HG03280 (cell line): ENCODE results near the gene TMEM250.

ENCODE experiments used
- ATAC-seq: cut with Tn5 transposase; IDR thresholded peaks from one replicate; pipeline ENCODE4 v1.9.1; 2021; ENCODE audit warnings: mild to moderate bottlenecking, moderate library complexity; ENCODE audit not compliant: unreplicated experiment

Gene TMEM250

GRCh38 chr9:136098210-136098609 lies 20.5 kb downstream of the TMEM250 start:
- ATAC-seq = no peak

GRCh38 chr9:136096505-136097001 lies 22.1 kb downstream of the TMEM250 start:
- ATAC-seq = no peak

DNA sequence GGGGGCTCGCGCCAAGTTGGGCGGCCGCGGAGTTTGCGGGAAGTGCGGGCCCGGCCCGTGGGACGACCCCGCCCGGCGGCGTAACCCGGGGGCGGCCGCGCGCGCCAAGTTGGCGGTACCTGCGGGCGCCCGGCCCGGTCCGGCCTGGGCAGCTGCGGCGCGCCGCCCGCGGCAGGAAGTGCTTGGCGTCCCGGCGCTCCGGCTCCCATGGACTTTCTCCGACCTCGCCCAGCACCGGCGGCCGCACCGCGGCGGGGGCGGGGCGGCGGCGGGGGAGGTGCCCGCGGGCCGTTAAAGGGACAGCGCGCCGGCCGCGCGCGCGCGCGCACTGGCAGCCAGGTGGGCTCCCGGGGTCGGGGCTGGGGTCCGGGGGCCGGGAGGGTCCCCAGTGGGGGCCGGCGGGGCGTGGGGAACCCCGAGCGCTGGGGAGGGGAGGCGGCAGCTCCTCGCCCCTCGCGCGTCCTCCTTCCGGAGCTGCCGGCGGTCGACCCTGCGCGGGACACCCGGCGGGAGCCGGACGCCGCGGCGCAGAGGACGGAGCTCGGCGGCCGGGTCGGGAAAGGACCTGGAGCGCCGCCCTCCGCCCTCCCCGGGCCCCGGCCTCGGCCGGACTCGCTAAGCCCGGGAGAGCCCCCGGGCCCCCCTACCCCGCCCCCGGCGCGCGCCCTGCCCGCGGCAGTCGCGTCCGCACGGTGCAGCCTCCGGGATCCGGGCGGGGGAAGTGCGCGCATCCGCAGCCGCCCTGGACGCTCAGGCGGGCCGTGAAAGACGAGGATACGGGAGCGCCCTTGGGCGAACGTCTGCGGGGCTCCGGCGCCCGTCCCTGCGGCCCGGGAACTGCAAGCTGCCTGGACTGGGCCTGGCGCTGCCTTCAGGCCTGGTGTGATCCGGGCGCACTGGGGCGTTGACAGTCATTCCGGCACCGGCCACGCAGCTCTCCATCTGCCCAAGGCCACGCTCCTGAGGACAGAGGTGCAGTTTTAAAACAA lies 23.3 kb downstream of the TMEM250 start, which contains the start of gene NACC2:
Gene NACC2, minus strand, starts transcription at position 220 of the 989 bp plus-strand sequence. CDS start 44,768 bp downstream, outside the sequence.
- ATAC-seq = no peak

- ATAC-seq = no peak
These were observed 24.4 kb downstream of the TMEM250 start for GRCh38 chr9:136093995-136094881.

DNA sequence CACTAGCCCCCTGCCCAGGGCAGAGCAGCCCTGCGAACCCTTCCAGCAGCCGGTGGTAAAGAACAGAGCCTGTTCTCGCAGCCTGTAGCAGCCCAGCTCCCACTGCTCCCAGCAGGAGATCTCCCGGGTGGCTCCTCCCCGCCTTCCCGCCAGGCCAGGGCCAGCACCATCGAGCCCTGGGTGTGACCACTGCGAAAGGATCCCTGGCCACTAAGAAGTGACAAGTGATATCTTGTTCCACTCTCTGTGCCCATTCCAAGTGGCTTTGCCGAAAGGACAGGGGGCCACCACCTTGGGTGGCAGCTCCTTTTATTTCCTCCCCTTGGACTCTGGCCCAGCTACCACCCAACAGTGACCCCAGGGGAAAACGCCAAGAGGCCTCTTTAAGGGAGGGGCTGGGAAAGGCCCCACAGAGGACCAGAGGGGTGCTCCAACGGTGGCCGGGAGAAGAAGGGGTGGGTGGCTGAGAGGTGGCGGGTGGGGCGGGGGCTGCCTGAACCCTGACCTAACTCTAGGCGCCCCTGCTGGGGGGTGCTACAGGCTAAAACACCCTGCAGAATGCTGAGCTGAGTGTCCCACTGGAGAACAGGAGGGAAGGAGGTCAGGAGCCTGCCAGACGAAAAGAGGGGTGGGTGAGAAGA lies 25.2 kb downstream of the TMEM250 start:
- no peak for ATAC-seq

DNA sequence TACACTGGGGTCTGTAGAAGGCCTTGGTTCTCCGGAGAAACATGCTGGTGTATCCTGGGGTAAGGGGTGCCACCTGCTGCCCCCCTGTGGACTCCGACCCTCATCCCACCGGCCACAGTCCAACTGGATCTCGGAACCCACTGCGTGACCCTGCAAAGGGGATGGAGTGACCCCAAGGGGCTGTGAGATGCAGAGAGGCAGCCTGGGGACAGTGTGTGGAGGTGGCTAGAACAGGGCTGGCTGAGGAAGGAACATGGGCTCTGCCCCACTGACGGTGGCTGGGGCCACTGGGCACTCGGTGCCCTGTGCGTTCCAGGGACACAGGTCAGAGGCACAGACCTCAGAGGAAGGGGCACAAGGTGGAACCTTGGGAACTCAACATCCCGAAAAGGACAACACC lies 25.9 kb downstream of the TMEM250 start:
- no peak for ATAC-seq

GRCh38 chr9:136092353-136092650 lies 26.4 kb downstream of the TMEM250 start:
- no peak for ATAC-seq

DNA sequence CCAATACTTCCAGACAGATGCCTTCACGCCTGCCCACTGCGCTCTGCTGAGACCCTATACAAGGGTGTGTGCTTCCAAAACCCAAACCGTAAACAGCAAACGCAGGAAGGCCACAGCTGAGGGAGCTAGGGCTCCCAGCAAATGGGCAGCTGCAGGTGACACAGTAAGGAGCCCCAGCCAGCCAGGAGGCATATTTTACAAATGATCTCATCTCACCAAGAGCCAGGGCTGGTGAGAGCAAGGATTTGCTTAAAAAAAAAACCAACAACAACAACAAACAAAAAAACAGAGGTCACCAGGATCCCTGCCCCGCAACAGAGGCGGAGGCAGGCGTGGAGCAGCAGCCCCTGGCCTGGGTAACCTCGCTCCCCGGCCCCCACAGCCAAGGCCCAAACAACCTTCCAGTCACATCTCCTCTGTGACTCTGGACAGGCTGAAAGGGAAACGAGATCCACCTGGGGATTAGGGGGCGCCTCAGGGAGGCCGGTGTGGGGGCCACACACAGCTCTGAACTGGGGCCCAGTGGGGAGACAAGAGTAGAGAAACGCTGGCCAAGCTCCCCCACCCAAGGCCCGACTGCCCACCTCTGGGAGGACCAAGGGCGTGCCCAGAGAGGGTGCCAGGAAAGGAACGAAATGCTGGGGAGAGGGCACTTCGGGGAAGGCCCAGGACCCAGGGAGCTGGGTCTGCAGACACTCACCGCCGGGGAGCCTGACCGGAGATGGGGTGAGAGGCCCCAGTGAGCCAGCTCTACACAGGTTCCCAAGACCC lies 26.9 kb downstream of the TMEM250 start:
- no peak for ATAC-seq

GRCh38 chr9:136090768-136091581 lies 27.7 kb downstream of the TMEM250 start:
- no peak for ATAC-seq

GRCh38 chr9:136090056-136090735 lies 28.5 kb downstream of the TMEM250 start:
- no peak for ATAC-seq

GRCh38 chr9:136089697-136090045 lies 29.0 kb downstream of the TMEM250 start:
- no peak for ATAC-seq

- no peak for ATAC-seq
These were observed 29.6 kb downstream of the TMEM250 start for GRCh38 chr9:136088939-136089696.

GRCh38 chr9:136088481-136088938 lies 30.2 kb downstream of the TMEM250 start:
- no peak for ATAC-seq

GRCh38 chr9:136087741-136088480 lies 30.8 kb downstream of the TMEM250 start:
- ATAC-seq = no peak

DNA sequence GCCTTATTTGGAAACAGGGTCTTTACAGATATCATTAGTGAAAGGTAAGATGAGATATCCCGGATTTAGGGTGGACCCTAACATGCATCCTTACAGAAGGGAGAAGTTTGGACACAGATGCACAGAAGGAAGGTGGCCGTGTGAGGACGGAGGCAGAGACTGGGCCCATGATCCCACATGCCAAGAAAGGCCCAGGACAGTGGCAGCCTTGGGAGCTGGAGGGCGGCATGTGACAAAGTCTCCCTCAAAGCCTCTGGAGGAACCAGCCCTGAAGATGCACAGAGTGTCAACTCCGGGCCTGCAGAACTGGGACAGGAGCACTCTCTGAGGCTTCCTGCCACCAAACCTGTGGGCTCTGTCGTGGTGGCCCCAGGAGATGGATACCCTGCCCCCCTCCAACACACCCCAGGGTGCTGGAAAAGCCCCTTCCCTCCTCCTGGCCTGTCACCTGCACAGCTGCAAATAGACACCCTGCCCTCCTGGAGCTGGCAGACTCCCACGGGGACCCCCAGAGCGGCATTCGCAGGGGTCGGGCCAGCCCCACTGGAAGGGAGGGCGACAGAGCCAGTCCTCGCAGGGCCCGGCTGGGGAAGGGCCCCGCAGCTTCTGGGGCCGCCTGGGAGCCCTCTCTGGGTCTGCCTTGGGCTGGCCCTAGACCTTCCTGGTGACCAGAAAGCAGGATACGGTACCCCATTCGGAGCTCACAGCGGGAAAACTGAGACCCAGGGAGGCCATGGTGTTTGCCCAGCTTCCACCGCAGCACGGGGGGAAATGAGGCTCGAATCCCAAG lies 31.5 kb downstream of the TMEM250 start:
- no peak for ATAC-seq

DNA sequence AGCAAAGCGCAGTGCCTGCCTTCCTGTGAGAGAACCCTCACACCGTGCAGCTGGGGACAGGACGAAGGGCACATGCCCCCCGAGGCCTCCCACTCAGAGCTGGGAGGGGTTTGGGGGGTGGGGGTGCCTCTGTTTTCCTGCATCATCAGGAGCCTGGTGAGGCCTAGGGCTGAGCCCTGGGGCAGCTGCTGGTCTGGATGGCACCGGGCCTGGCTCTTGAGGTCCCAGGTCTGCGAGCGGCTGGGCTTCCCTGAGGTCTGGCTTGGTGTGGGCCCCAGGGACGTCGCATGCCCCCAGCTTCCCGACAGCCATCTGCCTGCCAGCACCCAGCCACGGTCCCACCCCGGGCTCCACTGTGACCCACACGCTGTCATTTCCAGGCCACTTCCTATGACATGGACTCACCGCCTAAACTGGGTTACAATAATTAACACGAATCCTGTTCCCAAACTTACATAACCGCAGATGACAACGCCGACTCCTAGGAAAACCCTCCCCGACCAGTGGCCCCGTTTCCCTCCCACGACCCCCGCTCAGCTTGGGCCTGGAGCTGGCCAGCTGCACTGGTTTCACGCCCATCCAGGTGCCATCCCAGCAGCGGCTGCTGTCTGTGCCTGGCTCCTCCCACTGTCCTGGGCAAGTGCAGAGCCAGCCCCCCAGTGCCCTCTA lies 32.3 kb downstream of the TMEM250 start:
- no peak for ATAC-seq
